ENCODE results near the gene EID2. TPM values are rescaled to one million over a fixed set of nuclear protein-coding genes. Genes with fewer than 3 reads are reported as not detected.

EID2 gene
- total and polyA plus RNA-seq, 2 of the 13 experiments (the other 11 are each of a cell fraction or from before 2014, with no cell fraction given): 3.7 to 14.1 TPM

GRCh38 chr19:39499932-39500331, 40.0 kb downstream of the EID2 start:
- no peak overlapping the region for H3K4me3 ChIP-seq (replicated peaks in 1 of 3; ENCODE audit: insufficient read depth in 1 of 3, low read depth in 2 of 3, low read length in 3 of 3)
- no peak overlapping the region for H3K27ac ChIP-seq (ENCODE audit: extremely low read length, insufficient read depth, low read length)
- H3K36me3 ChIP-seq (replicated peaks in 1 of 2; ENCODE audit: control insufficient read depth in 1 of 2, insufficient read depth in 2 of 2, low read length in 2 of 2): no peaks in the 10 kb centered on the region
- no peaks in the 10 kb centered on the region for H3K9me3 ChIP-seq (ENCODE audit: low read length)
- no TSS peak for BruUV-seq (replicated peaks)
- ChIA-PET CTCF (ENCODE audit: low intra/inter-chr PET ratio, low total read pairs) (no interaction called here), POLR2A (no interaction called here)
- peaks cover 15 to 55% of the 10 kb centered on the region in 2 experiments for H3K27me3 ChIP-seq (ENCODE audit: control insufficient read depth in 1 of 2, insufficient read depth in 2 of 2, low read length in 2 of 2)
- in situ Hi-C loops (cut with HindIII; ENCODE audit: extremely low pct_ligation_motif_present, low pct_unique_long_range_greater_than_20kb) (loop anchor here (5.0 kb wide), 1 partner anchor 32 kb away; the partner anchor contains the start of gene EID2B), intact Hi-C loops (cut with micrococcal nuclease; ENCODE audit: unreplicated experiment) (no loop called here)
- TF ChIP-seq ZNF230 (CRISPR knock-in tag; IDR thresholded peaks at IDR 0.05) (no peak), ZBTB20 (CRISPR knock-in tag; IDR thresholded peaks at IDR 0.05; ENCODE audit: borderline replicate concordance, low read depth) (no peak)
- FAIRE-seq (no peak), DNase-seq (ENCODE audit: low spot score) (no peak), ATAC-seq (no peak)
- no peak overlapping the region for H3K4me2 ChIP-seq (ENCODE audit: low read depth, low read length)
- WGBS (ENCODE audit: low lambda C conversion rate): 56% methylated on average over 8 of the region's 8 CpGs
- H2AFZ ChIP-seq (ENCODE audit: low read length): no peak overlapping the region
- peaks cover 30% of the 10 kb centered on the region for H3K4me1 ChIP-seq (ENCODE audit: insufficient read depth, low read length)
- H4K20me1 ChIP-seq (ENCODE audit: insufficient read depth, low read length): no peaks in the 10 kb centered on the region
- no peak overlapping the region for H3K9ac ChIP-seq (ENCODE audit: insufficient read depth, low read depth, low read length)
- no peaks in the 10 kb centered on the region for H3K79me2 ChIP-seq (ENCODE audit: insufficient read depth, low read length)

GRCh38 chr19:39498798-39499642, 40.9 kb downstream of the EID2 start, which contains the start of gene DLL3:
TSS of gene DLL3 (plus strand) at chr19:39498947. CDS start at chr19:39498975, 28 bp downstream.
- FAIRE-seq (no peak), ATAC-seq (peak; percentile 59), DNase-seq (ENCODE audit: low spot score) (no peak)
- Histone ChIP-seq H3K4me2 (ENCODE audit: low read depth, low read length) (peak within 1 kb of the TSS; percentile 89), H3K4me1 (ENCODE audit: insufficient read depth, low read length) (peaks cover 30% of the 10 kb centered on the region), H3K27me3 (ENCODE audit: control insufficient read depth in 1 of 2, insufficient read depth in 2 of 2, low read length in 2 of 2) (peaks cover 9 to 46% of the 10 kb centered on the region in 2 experiments), H3K9ac (ENCODE audit: insufficient read depth, low read depth, low read length) (0 out of 2 replicates have a peak within 1 kb of the TSS, but pooled peaks have one; percentile 0), H3K27ac (ENCODE audit: extremely low read length, insufficient read depth, low read length) (no peak within 1 kb of the TSS), H3K79me2 (ENCODE audit: insufficient read depth, low read length) (no peaks in the 10 kb centered on the region), H3K36me3 (replicated peaks in 1 of 2; ENCODE audit: control insufficient read depth in 1 of 2, insufficient read depth in 2 of 2, low read length in 2 of 2) (no peaks in the 10 kb centered on the region), H4K20me1 (ENCODE audit: insufficient read depth, low read length) (no peaks in the 10 kb centered on the region), H3K9me3 (ENCODE audit: low read length) (no peaks in the 10 kb centered on the region), H2AFZ (ENCODE audit: low read length) (peak within 1 kb of the TSS; percentile 71), H3K4me3 (replicated peaks in 1 of 3; ENCODE audit: insufficient read depth in 1 of 3, low read depth in 2 of 3, low read length in 3 of 3) (peak within 1 kb of the TSS; percentile 30 to 64 (median 41); a peak in 5 of 6 replicates)
- intact Hi-C loops (cut with micrococcal nuclease; ENCODE audit: unreplicated experiment) (no loop called here), in situ Hi-C loops (cut with HindIII; ENCODE audit: extremely low pct_ligation_motif_present, low pct_unique_long_range_greater_than_20kb) (loop anchor here (5.0 kb wide), 1 partner anchor 33 kb away; the partner anchor contains the start of gene EID2B)
- 15% methylated on average over 11 of the region's 60 CpGs for WGBS (ENCODE audit: low lambda C conversion rate)
- BruUV-seq (replicated peaks): no TSS peak
- ChIA-PET POLR2A (no interaction called here), CTCF (ENCODE audit: low intra/inter-chr PET ratio, low total read pairs) (interaction anchor here (0.8 kb wide), 1 partner anchor 33 kb away, joined by 3 read pairs; the partner anchor contains the start of gene EID2B)
- TF ChIP-seq NRL (CRISPR knock-in tag; IDR thresholded peaks at IDR 0.05; ENCODE audit: borderline replicate concordance): no peak
- TF ChIP-seq ZNF563 (CRISPR knock-in tag; IDR thresholded peaks at IDR 0.05): no peak
- peak; percentile 11; the same call in 1 of the 2 replicates for TF ChIP-seq ZNF687 (CRISPR knock-in tag; IDR thresholded peaks at IDR 0.05)
- no peak for TF ChIP-seq SRSF9 (IDR thresholded peaks at IDR 0.05; ENCODE audit: borderline replicate concordance, insufficient read depth, low read depth, low read length, poor library complexity, severe bottlenecking)
- TF ChIP-seq TSC22D2 (CRISPR knock-in tag; IDR thresholded peaks at IDR 0.05; ENCODE audit: borderline replicate concordance): no peak
- TF ChIP-seq HHEX (CRISPR knock-in tag; IDR thresholded peaks at IDR 0.05): no peak
- no peak for TF ChIP-seq RAD51 (IDR thresholded peaks at IDR 0.05; ENCODE audit: borderline replicate concordance)
- no peak for TF ChIP-seq ZFX (CRISPR knock-in tag; IDR thresholded peaks at IDR 0.05; ENCODE audit: low read depth)
- no peak for TF ChIP-seq MTF1 (CRISPR knock-in tag; IDR thresholded peaks at IDR 0.05)

All from HepG2 (cell line).